Right lobe of liver (tissue), 4 donors: ENCODE data around the gene CALML6.

Experiments
- POLR2A ChIP-seq: fragments of 450-650 bp; IDR thresholded peaks from one replicate; pipeline ENCODE4 v1.6.1; 2017; ENCODE audit warnings: antibody characterized with exemption, mild to moderate bottlenecking
- TF ChIP-seq, protein P1 (sequence below), 4 donors: fragments of 200-600 bp in 3 of 4; fragments of 450-650 bp in 1 of 4; IDR thresholded peaks; one replicate each; pipeline versions ENCODE4 v1.5.1 to v1.8.0; 2016 to 2022; ENCODE audit warnings: antibody characterized with exemption in 4 of 4, mild to moderate bottlenecking in 2 of 4
- donor health status: DM: no; HTN: no; CAD: no.
- donor health status: DM: no; HTN: no; CAD: no.
- donor health status: DM: no; HTN: yes; CAD: no.

DNA sequence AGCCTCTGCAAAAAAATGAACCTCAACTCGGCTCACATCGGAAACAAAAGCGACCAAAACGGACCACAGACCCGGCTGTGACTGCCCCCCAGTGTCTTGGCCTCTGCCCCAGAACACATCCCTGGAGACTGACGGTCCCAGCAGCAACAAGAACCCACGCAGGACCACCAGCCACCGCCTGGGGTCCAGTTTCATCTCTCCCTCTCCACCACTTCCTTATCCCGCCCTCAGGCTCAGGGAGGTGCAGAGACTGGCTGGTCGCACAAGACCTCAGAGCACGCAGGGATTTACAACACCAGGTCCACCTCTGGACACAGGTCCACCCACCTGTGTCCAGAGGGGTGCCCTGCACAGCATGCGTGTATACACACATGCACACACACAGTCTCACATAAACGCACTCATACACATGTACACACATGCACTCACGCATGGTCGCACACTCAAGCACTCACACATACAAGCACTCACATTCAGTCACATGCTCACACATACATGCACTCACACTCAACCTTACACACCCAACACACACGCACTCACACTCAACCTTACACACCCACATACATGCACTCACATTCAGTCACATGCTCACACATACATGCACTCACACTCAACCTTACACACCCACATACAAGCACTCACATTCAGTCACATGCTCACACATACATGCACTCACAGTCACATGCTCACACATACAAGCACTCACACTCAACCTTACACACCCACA is 22.7 kb downstream of the CALML6 start:
- TF ChIP-seq POLR2A = no peak
- TF ChIP-seq, protein P1, sequence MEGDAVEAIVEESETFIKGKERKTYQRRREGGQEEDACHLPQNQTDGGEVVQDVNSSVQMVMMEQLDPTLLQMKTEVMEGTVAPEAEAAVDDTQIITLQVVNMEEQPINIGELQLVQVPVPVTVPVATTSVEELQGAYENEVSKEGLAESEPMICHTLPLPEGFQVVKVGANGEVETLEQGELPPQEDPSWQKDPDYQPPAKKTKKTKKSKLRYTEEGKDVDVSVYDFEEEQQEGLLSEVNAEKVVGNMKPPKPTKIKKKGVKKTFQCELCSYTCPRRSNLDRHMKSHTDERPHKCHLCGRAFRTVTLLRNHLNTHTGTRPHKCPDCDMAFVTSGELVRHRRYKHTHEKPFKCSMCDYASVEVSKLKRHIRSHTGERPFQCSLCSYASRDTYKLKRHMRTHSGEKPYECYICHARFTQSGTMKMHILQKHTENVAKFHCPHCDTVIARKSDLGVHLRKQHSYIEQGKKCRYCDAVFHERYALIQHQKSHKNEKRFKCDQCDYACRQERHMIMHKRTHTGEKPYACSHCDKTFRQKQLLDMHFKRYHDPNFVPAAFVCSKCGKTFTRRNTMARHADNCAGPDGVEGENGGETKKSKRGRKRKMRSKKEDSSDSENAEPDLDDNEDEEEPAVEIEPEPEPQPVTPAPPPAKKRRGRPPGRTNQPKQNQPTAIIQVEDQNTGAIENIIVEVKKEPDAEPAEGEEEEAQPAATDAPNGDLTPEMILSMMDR (IDR thresholded peaks at IDR 0.05) = no peak
